Caki2 (cell line): ENCODE measurements around the gene GMCL2. TPM values are rescaled to one million over a fixed set of nuclear protein-coding genes. Genes with fewer than 3 reads are reported as not detected.

ENCODE experiments used
- DNase-seq: peaks from one replicate; pipeline ENCODE4 v3.0.0-alpha.2; 2015; ENCODE audit warnings: low read depth
- in situ Hi-C: cut with HindIII; loops from 2 replicates; pipeline ENCODE4 v1.10.0; 2016; ENCODE audit warnings: low sequenced_read_pairs, low pct_unique_long_range_greater_than_20kb, mixed read lengths
- total RNA-seq: library from RNA; depleted of rRNA; stranded (reverse); fragments of >200 nt; shearing (Covaris generic); gene quantifications from 2 replicates; pipeline ENCODE4 v1.2.3, GENCODE V29; 2014; ENCODE audit warnings: low replicate concordance

GMCL2 gene
- total RNA-seq, 1 experiment from 2014 or later = not detected

GRCh38 chr5:178160176-178160575 is 27.0 kb downstream of the GMCL2 start:
- in situ Hi-C loops = no loop called here
- DNase-seq = no peak

GRCh38 chr5:178155065-178155464 is 32.1 kb downstream of the GMCL2 start:
- DNase-seq = no peak
- in situ Hi-C loops = no loop called here

- DNase-seq = peak; percentile 98
- in situ Hi-C loops = no loop called here
These were observed 33.4 kb downstream of the GMCL2 start, which contains the start of gene NHP2 for GRCh38 chr5:178153530-178154340. TSS of gene NHP2 (minus strand) at chr5:178153885. CDS start at chr5:178153817, 68 bp downstream.

GRCh38 chr5:178152491-178153444 is 34.4 kb downstream of the GMCL2 start:
- in situ Hi-C loops = no loop called here
- no peak for DNase-seq

GRCh38 chr5:178150977-178151734 is 36.0 kb downstream of the GMCL2 start:
- in situ Hi-C loops = no loop called here
- no peak for DNase-seq

GRCh38 chr5:178149199-178149932 is 37.8 kb downstream of the GMCL2 start:
- no peak for DNase-seq
- in situ Hi-C loops = no loop called here

GRCh38 chr5:178147406-178147805 is 39.8 kb downstream of the GMCL2 start:
- in situ Hi-C loops = no loop called here
- DNase-seq = no peak

- peak; percentile 61 for DNase-seq
- in situ Hi-C loops = no loop called here
These were observed 41.0 kb downstream of the GMCL2 start for GRCh38 chr5:178145965-178146820.

GRCh38 chr5:178143901-178144300 is 43.3 kb downstream of the GMCL2 start:
- DNase-seq = no peak
- in situ Hi-C loops = no loop called here

GRCh38 chr5:178143246-178143645 is 43.9 kb downstream of the GMCL2 start:
- in situ Hi-C loops = no loop called here

GRCh38 chr5:178142642-178143041 is 44.5 kb downstream of the GMCL2 start:
- no peak for DNase-seq
- in situ Hi-C loops = no loop called here

More at GRCh38 chr5:178143246-178143645, 43.9 kb downstream of the GMCL2 start:
- DNase-seq = no peak

GRCh38 chr5:178141550-178141949 is 45.6 kb downstream of the GMCL2 start:
- DNase-seq = no peak

GRCh38 chr5:178137991-178138390 is 49.2 kb downstream of the GMCL2 start:
- in situ Hi-C loops = no loop called here
- DNase-seq = no peak

More at GRCh38 chr5:178141550-178141949, 45.6 kb downstream of the GMCL2 start:
- in situ Hi-C loops = no loop called here

- DNase-seq = no peak
- in situ Hi-C loops = no loop called here
These were observed 50.2 kb downstream of the GMCL2 start for GRCh38 chr5:178136990-178137389.
